ENCODE measurements around the gene MIEF1. TPM values are rescaled to one million over a fixed set of nuclear protein-coding genes. Genes with fewer than 3 reads are reported as not detected.

Gene MIEF1
- total and polyA plus RNA-seq, 2 of the 8 experiments (the other 6 are each of a cell fraction or from before 2014, with no cell fraction given): 16.8 to 32.7 TPM

- TF ChIP-seq CHD7 (IDR thresholded peaks at IDR 0.05; ENCODE audit: insufficient replicate concordance, low read length): no peak
Measured at GRCh38 chr22:39457198-39457555, 44.9 kb upstream of the MIEF1 start (continued).
